IMR-90 (cell line): ENCODE measurements around the gene C2orf49. TPM values are rescaled to one million over a fixed set of nuclear protein-coding genes. Genes with fewer than 3 reads are reported as not detected.

ENCODE experiments used
- ATAC-seq: fragments of 200-7000 bp; cut with Tn5 transposase; 2 replicates; pipeline ENCODE4 v1.9.1; 2020; ENCODE audit warnings: low read depth, mild to moderate bottlenecking, moderate library complexity
- BruUV-seq: library from RNA; stranded (reverse); fragments of 400-500 nt; replicated peaks from 2 replicates; lab custom pipeline; 2021; lab: Mats Ljungman, UMichigan
- CTCF ChIA-PET: fragments of 300-600 bp; formaldehyde crosslinking; extraction: SDS; loops from one replicate; lab custom pipeline; 2021; ENCODE audit warnings: antibody characterized with exemption; lab: Yijun Ruan, JAX
- POLR2A ChIA-PET: fragments of 300-600 bp; sonication (Branson Sonifier 250); formaldehyde crosslinking; loops from one replicate; lab custom pipeline; 2022; ENCODE audit warnings: antibody characterized with exemption; ENCODE audit not compliant: unreplicated experiment; lab: Charles Lee
- DNase-seq: peaks from one replicate; pipeline ENCODE4 v3.0.0; 2013
- H2AFZ ChIP-seq: replicated peaks from 2 replicates; pipeline ENCODE3; 2013; ENCODE audit warnings: low read length, mild to moderate bottlenecking; ENCODE audit not compliant: poor library complexity
- H2AK5ac ChIP-seq: 2 replicates; pipeline ENCODE4 v1.6.1; 2013; ENCODE audit warnings: low read depth, low read length, inconsistent platforms
- H2AK9ac ChIP-seq: replicated peaks from 2 replicates; pipeline ENCODE3; 2013; ENCODE audit warnings: mild to moderate bottlenecking, low read depth, low read length, moderate library complexity; ENCODE audit not compliant: poor library complexity
- H2BK120ac ChIP-seq: 2 replicates; pipeline ENCODE4 v1.6.1; 2013; ENCODE audit warnings: low read depth, low read length, inconsistent platforms
- H2BK15ac ChIP-seq: 3 replicates; pipeline ENCODE4 v1.6.1; 2013; ENCODE audit warnings: low read depth, low read length, inconsistent platforms
- H2BK20ac ChIP-seq: 2 replicates; pipeline ENCODE4 v1.6.1; 2013; ENCODE audit warnings: low read depth, mild to moderate bottlenecking, inconsistent platforms, low read length, moderate library complexity
- H2BK5ac ChIP-seq: 2 replicates; pipeline ENCODE4 v1.6.1; 2013; ENCODE audit warnings: mild to moderate bottlenecking, low read depth, low read length, inconsistent platforms; ENCODE audit not compliant: poor library complexity, severe bottlenecking
- H3K14ac ChIP-seq: replicated peaks from 2 replicates; pipeline ENCODE4 v1.6.1; 2013; ENCODE audit warnings: low read depth, low read length, inconsistent platforms
- H3K18ac ChIP-seq: 2 replicates; pipeline ENCODE4 v1.6.1; 2013; ENCODE audit warnings: low read depth, low read length, control low read depth
- H3K23ac ChIP-seq: 2 replicates; pipeline ENCODE4 v1.6.1; 2013; ENCODE audit warnings: low read depth, low read length, inconsistent platforms
- H3K27ac ChIP-seq: 2 replicates; pipeline ENCODE4 v1.5.1; 2013; ENCODE audit warnings: mild to moderate bottlenecking, control low read depth, low read length; ENCODE audit not compliant: insufficient read depth
- H3K27me3 ChIP-seq: 2 replicates; pipeline ENCODE4 v1.6.1; 2013; ENCODE audit warnings: low read length; ENCODE audit not compliant: control insufficient read depth, insufficient read depth
- H3K36me3 ChIP-seq: 2 replicates; pipeline ENCODE4 v1.6.1; 2013; ENCODE audit warnings: low read length, mixed read lengths; ENCODE audit not compliant: control insufficient read depth, insufficient read depth
- H3K4ac ChIP-seq: 2 replicates; pipeline ENCODE4 v1.6.1; 2013; ENCODE audit warnings: low read depth, low read length, inconsistent platforms
- H3K4me1 ChIP-seq: 2 replicates; pipeline ENCODE4 v1.6.1; 2013; ENCODE audit warnings: low read length, mixed read lengths; ENCODE audit not compliant: control insufficient read depth, insufficient read depth
- H3K4me2 ChIP-seq: 2 replicates; pipeline ENCODE4 v1.6.1; 2013; ENCODE audit warnings: low read depth, mild to moderate bottlenecking, control low read depth, low read length, moderate library complexity
- H3K4me3 ChIP-seq: 2 replicates; pipeline ENCODE4 v1.5.1; 2013; ENCODE audit warnings: low read depth, mild to moderate bottlenecking, control low read depth, low read length, moderate library complexity; ENCODE audit not compliant: insufficient read depth
- H3K56ac ChIP-seq: 2 replicates; pipeline ENCODE4 v1.6.1; 2013; ENCODE audit warnings: low read length, inconsistent platforms; ENCODE audit not compliant: insufficient read depth; ENCODE audit errors: extremely low read depth
- H3K79me1 ChIP-seq, 2 experiments: 2 replicates each; pipeline ENCODE4 v1.6.1; 2013; ENCODE audit warnings: low read length in 2 of 2, inconsistent platforms in 1 of 2, low read depth in 1 of 2
- H3K9ac ChIP-seq: 2 replicates; pipeline ENCODE4 v1.6.1; 2013; ENCODE audit warnings: low read depth, low read length, control low read depth
- H3K9me1 ChIP-seq: 2 replicates; pipeline ENCODE4 v1.6.1; 2013; ENCODE audit warnings: low read length, inconsistent platforms; ENCODE audit not compliant: insufficient read depth
- H3K9me3 ChIP-seq: 2 replicates; pipeline ENCODE4 v1.6.1; 2013; ENCODE audit warnings: low read length; ENCODE audit not compliant: control insufficient read depth, insufficient read depth
- H4K20me1 ChIP-seq: 2 replicates; pipeline ENCODE4 v1.6.1; 2013; ENCODE audit warnings: low read length, inconsistent platforms; ENCODE audit not compliant: insufficient read depth
- H4K5ac ChIP-seq: 2 replicates; pipeline ENCODE4 v1.6.1; 2013; ENCODE audit warnings: mild to moderate bottlenecking, low read depth, low read length, control low read depth
- H4K8ac ChIP-seq, 2 experiments: 2 replicates each; pipeline ENCODE4 v1.6.1; 2013; ENCODE audit warnings: low read depth in 2 of 2, low read length in 2 of 2, control low read depth in 1 of 2, inconsistent platforms in 1 of 2
- H4K91ac ChIP-seq: 2 replicates; pipeline ENCODE4 v1.6.1; 2013; ENCODE audit warnings: low read depth, low read length, inconsistent platforms; ENCODE audit not compliant: insufficient read depth
- BHLHE40 ChIP-seq: fragments of 150-350 bp; IDR thresholded peaks from 2 replicates; pipeline ENCODE4 v1.6.1; 2016; ENCODE audit warnings: mild to moderate bottlenecking, low read depth, low read length
- CEBPB ChIP-seq: IDR thresholded peaks from 2 replicates; pipeline ENCODE4 v1.6.1; 2012; ENCODE audit warnings: low read depth, low read length, improper control_type of control experiment
- CHD1 ChIP-seq: IDR thresholded peaks from 2 replicates; pipeline ENCODE4 v1.6.1; 2012; ENCODE audit warnings: low read depth, low read length, improper control_type of control experiment
- FOS ChIP-seq: fragments of 150-350 bp; IDR thresholded peaks from 2 replicates; pipeline ENCODE4 v1.6.1; 2016; ENCODE audit warnings: low read depth, low read length
- MAZ ChIP-seq: IDR thresholded peaks from 2 replicates; pipeline ENCODE4 v1.6.1; 2012; ENCODE audit warnings: low read depth, mild to moderate bottlenecking, low read length, improper control_type of control experiment, moderate library complexity, borderline replicate concordance
- MXI1 ChIP-seq: IDR thresholded peaks from 2 replicates; pipeline ENCODE4 v1.6.1; 2012; ENCODE audit warnings: low read depth, mild to moderate bottlenecking, low read length, moderate library complexity, borderline replicate concordance
- POLR2A ChIP-seq: IDR thresholded peaks from 2 replicates; pipeline ENCODE4 v1.6.1; 2012; ENCODE audit warnings: mild to moderate bottlenecking, low read depth, low read length
- RAD21 ChIP-seq: IDR thresholded peaks from 2 replicates; pipeline ENCODE4 v1.6.1; 2012; ENCODE audit warnings: low read length, improper control_type of control experiment
- SMC3 ChIP-seq: fragments of 150-350 bp; IDR thresholded peaks from 2 replicates; pipeline ENCODE4 v1.6.1; 2016; ENCODE audit warnings: low read depth, mild to moderate bottlenecking, antibody characterized with exemption, low read length, moderate library complexity
- WGBS, 2 experiments: methylation state at CpG; one replicate each; pipeline versions ENCODE4 v1.1.5 to v1.1.7; 2013; ENCODE audit warnings: missing lambda C conversion rate in 2 of 2; ENCODE audit not compliant: insufficient read length in 1 of 2; ENCODE audit errors: extremely low coverage in 2 of 2; 5-methylcytosine and 5-hydroxymethylcytosine counted together
- dilution Hi-C: fragments of 300-500 bp; cut with HindIII; formaldehyde crosslinking; loops from one replicate; pipeline ENCODE4 v1.14.3; 2018; ENCODE audit warnings: low sequenced_read_pairs; ENCODE audit not compliant: unreplicated experiment
- in situ Hi-C: fragments of 300-500 bp; cut with MboI; formaldehyde crosslinking; loops from 3 replicates; pipeline ENCODE4 v1.14.3; 2019; ENCODE audit warnings: low sequenced_read_pairs, inconsistent platforms, mixed read lengths
- intact Hi-C: fragments of 100-400 bp; cut with micrococcal nuclease; formaldehyde crosslinking; loops from 2 replicates; pipeline ENCODE4 v1.10.0; 2022
- polyA plus RNA-seq, 3 experiments: library from polyadenylated mRNA; depleted of rRNA; stranded (reverse); fragments of >200 nt; gene quantifications; 2 replicates each; pipeline ENCODE4 v1.2.3, GENCODE V29; 2012; ENCODE audit warnings: low replicate concordance in 1 of 3
- total RNA-seq: library from RNA; depleted of rRNA; stranded (reverse); fragments of >200 nt; gene quantifications from 2 replicates; pipeline ENCODE4 v1.2.3, GENCODE V29; 2012
- TF ChIP-seq, protein P1 (sequence below): fragments of 150-350 bp; IDR thresholded peaks from 2 replicates; pipeline ENCODE4 v1.6.1; 2017; ENCODE audit warnings: mild to moderate bottlenecking, antibody characterized with exemption, low read length, low read depth
- TF ChIP-seq, protein P2 (sequence below): fragments of 150-350 bp; IDR thresholded peaks from 2 replicates; pipeline ENCODE4 v1.6.1; 2016; ENCODE audit warnings: low read depth, mild to moderate bottlenecking, low read length, moderate library complexity, borderline replicate concordance

The C2orf49 gene
- total and polyA plus RNA-seq, 2 of the 4 experiments (the other 2 are of a cell fraction), result 3.8 to 8.5 TPM

DNA sequence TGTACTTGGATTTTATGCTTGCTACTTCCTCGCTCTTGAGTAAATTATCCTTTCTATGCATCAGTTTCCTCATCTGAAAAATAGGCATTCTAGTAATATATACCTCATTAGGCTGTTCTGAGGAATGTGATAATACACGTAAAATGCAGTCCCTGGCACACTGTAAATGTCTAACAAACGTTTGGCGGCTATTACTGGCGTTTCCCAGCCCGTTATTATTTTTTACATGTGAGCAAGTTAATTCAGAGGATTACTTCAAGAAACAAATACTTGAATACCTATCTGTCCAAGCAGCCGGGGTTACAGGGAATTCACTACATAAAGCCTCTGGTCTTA, 586 bp upstream of the C2orf49 start:
- Histone ChIP-seq H3K14ac (peak overlapping the region; percentile 98), H4K20me1 (no peaks in the 10 kb centered on the region; the same call in 1 of the 2 replicates), H2BK5ac (peak overlapping the region; percentile 94), H3K36me3 (peaks cover 12% of the 10 kb centered on the region), H2BK20ac (no peak overlapping the region), H3K4me1 (0 out of 2 replicates have a peak, but pooled peaks cover 3% of the 10 kb centered on the region), H2BK15ac (peak overlapping the region; percentile 48; the same call in 1 of the 3 replicates), H3K27me3 (no peaks in the 10 kb centered on the region), H3K79me1 (peaks cover 11 to 37% of the 10 kb centered on the region in 2 experiments), H2AK9ac (no peak overlapping the region), H4K91ac (peak overlapping the region; percentile 97), H3K56ac (peak overlapping the region; percentile 98), H4K5ac (peak overlapping the region; percentile 98), H3K4ac (peak overlapping the region; percentile 99), H3K23ac (peak overlapping the region; percentile 96; the same call in 1 of the 2 replicates), H3K18ac (no peak overlapping the region; the same call in 1 of the 2 replicates), H3K9ac (peak overlapping the region; percentile 99), H3K9me3 (no peaks in the 10 kb centered on the region), H3K4me2 (peak overlapping the region; percentile 91), H2AFZ (peak overlapping the region; percentile 99), H3K27ac (peak overlapping the region; percentile 98; the same call in 1 of the 2 replicates), H2AK5ac (peak overlapping the region; percentile 65; the same call in 1 of the 2 replicates), H3K9me1 (no peaks in the 10 kb centered on the region; the same call in 1 of the 2 replicates), H2BK120ac (no peak overlapping the region), H4K8ac (peak overlapping the region; percentile 98 to 100), H3K4me3 (peak overlapping the region; percentile 75)
- no peak for TF ChIP-seq POLR2A
- no peak for TF ChIP-seq CHD1
- no peak for TF ChIP-seq RAD21
- no peak for TF ChIP-seq SMC3
- TF ChIP-seq, protein P1, sequence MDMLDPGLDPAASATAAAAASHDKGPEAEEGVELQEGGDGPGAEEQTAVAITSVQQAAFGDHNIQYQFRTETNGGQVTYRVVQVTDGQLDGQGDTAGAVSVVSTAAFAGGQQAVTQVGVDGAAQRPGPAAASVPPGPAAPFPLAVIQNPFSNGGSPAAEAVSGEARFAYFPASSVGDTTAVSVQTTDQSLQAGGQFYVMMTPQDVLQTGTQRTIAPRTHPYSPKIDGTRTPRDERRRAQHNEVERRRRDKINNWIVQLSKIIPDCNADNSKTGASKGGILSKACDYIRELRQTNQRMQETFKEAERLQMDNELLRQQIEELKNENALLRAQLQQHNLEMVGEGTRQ, result no peak
- no peak for TF ChIP-seq CEBPB
- TF ChIP-seq, protein P2, sequence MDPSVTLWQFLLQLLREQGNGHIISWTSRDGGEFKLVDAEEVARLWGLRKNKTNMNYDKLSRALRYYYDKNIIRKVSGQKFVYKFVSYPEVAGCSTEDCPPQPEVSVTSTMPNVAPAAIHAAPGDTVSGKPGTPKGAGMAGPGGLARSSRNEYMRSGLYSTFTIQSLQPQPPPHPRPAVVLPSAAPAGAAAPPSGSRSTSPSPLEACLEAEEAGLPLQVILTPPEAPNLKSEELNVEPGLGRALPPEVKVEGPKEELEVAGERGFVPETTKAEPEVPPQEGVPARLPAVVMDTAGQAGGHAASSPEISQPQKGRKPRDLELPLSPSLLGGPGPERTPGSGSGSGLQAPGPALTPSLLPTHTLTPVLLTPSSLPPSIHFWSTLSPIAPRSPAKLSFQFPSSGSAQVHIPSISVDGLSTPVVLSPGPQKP, result no peak
- no peak for TF ChIP-seq FOS
- TF ChIP-seq BHLHE40, result no peak
- no peak for TF ChIP-seq MXI1
- no peak for TF ChIP-seq MAZ
- CTCF ChIA-PET, result no interaction called here
- intact Hi-C loops, result no loop called here
- BruUV-seq, result no TSS peak
- dilution Hi-C loops, result no loop called here
- POLR2A ChIA-PET, result no interaction called here
- no peak for DNase-seq
- ATAC-seq, result no peak
- in situ Hi-C loops, result loop anchor here (25.0 kb wide), 1 partner anchor 451 kb away; no protein-coding TSS in a partner anchor
- no CpG with 5 or more reads among the region's 7 CpGs for WGBS, 2 experiments
